Stomach (tissue), 9 donors: ENCODE measurements around the gene ANKRD28. TPM values are rescaled to one million over a fixed set of nuclear protein-coding genes. Genes with fewer than 3 reads are reported as not detected.

Experiments used
- DNase-seq, 2 donors: peaks; one replicate each; pipeline versions ENCODE4 v3.0.0 to v3.0.0-alpha.2; 2013 to 2019
- H3K27ac ChIP-seq, 5 donors: fragments of 200-600 bp in 4 of 5; sonication (generic) in 4 of 5; one replicate each; pipeline ENCODE4 v1.5.1; 2013 to 2019; ENCODE audit warnings: mild to moderate bottlenecking in 1 of 5, moderate library complexity in 1 of 5
- H3K27me3 ChIP-seq, 3 donors: fragments of 200-600 bp; sonication (generic); one replicate each; pipeline ENCODE4 v1.5.1; 2017 to 2019; ENCODE audit warnings: mixed run types in 1 of 3
- H3K36me3 ChIP-seq, 4 donors: fragments of 200-600 bp; sonication (generic); 1 replicate in 3 of 4; 2 replicates in 1 of 4; pipeline ENCODE4 v1.5.1; 2016 to 2019
- H3K4me1 ChIP-seq, 4 donors: fragments of 200-600 bp; sonication (generic); one replicate each; pipeline ENCODE4 v1.5.1; 2016 to 2019
- H3K4me3 ChIP-seq, 4 donors: fragments of 200-600 bp; sonication (generic) in 3 of 4; one replicate each; pipeline ENCODE4 v1.5.1; 2016 to 2019; ENCODE audit warnings: mild to moderate bottlenecking in 1 of 4
- H3K9me3 ChIP-seq, 4 donors: fragments of 200-600 bp; sonication (generic); one replicate each; pipeline ENCODE4 v1.5.1; 2016 to 2019
- EP300 ChIP-seq: sonication (generic); formaldehyde crosslinking; IDR thresholded peaks from one replicate; pipeline ENCODE4 v1.6.1; 2017; ENCODE audit warnings: antibody characterized with exemption
- POLR2A ChIP-seq, 4 donors: fragments of 450-650 bp; IDR thresholded peaks; one replicate each; pipeline ENCODE4 v1.6.1; 2016; ENCODE audit warnings: antibody characterized with exemption in 4 of 4, control low read depth in 2 of 4, mild to moderate bottlenecking in 1 of 4, moderate library complexity in 1 of 4
- POLR2AphosphoS5 ChIP-seq, 3 donors: sonication (generic); formaldehyde crosslinking; IDR thresholded peaks; one replicate each; pipeline ENCODE4 v1.6.1; 2016; ENCODE audit warnings: antibody characterized with exemption in 3 of 3
- WGBS, 5 donors: extraction: QIAGEN DNeasy Blood & Tissue Kit in 3 of 5; methylation state at CpG; one replicate each; pipeline versions ENCODE4 v1.1.5 to v1.1.7; 2013 to 2018; 5-methylcytosine and 5-hydroxymethylcytosine counted together
- intact Hi-C: fragments of 100-400 bp; cut with DNase I; formaldehyde crosslinking; loops from one replicate; pipeline ENCODE4 v1.15.1; 2023; ENCODE audit warnings: low total_unique reads
- polyA plus RNA-seq, 3 donors: library from polyadenylated mRNA; stranded (reverse); fragments of 200-250 nt; gene quantifications; one replicate each; pipeline ENCODE4 v1.2.3, GENCODE V29; 2013
- total RNA-seq, 5 donors: library from RNA; depleted of rRNA; stranded (reverse); fragments of >200 nt; gene quantifications; one replicate each; pipeline versions ENCODE4 v1.1.0 to v1.2.3, GENCODE V29; 2014 to 2016
- TF ChIP-seq, protein P1 (sequence below), 7 experiments: fragments of 450-650 bp in 4 of 7; fragments of 200-600 bp in 3 of 7; sonication (generic) in 3 of 7; IDR thresholded peaks; one replicate each; pipeline ENCODE4 v1.5.1; 2016 to 2019; ENCODE audit warnings: antibody characterized with exemption in 7 of 7, control low read depth in 2 of 7, mild to moderate bottlenecking in 1 of 7
- donor health status: healthy with polysubstance abuse.
- donor health status: Bipolar disorder and iron deficiency.
- donor health status: healthy.

ANKRD28 gene
- total and polyA plus RNA-seq, 8 donors, result 6.8 to 102 (median 16.6) TPM

DNA sequence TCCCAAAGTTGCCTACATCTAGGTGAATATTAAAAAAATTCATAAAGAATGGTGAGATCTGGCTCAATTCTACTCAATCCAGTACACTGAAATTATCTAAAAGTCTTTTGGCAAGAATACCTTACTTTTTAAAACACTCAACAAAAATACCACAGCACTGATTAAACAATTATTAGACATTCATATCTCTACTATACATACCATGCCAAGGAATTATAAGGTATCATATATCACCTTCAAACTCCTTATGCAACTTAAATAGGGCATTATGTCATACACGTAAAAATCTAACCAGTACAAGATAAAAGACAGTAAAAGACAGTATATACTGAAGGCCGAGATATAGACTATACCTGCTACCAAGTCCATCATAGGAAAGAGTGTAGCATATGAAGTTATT is 6.1 kb upstream of the ANKRD28 start:
- intact Hi-C loops, result no loop called here
- H3K9me3 ChIP-seq, result no peaks in the 10 kb centered on the region
- H3K4me3 ChIP-seq, result no peak overlapping the region
- H3K36me3 ChIP-seq, result no peaks in the 10 kb centered on the region
- TF ChIP-seq POLR2AphosphoS5 (IDR thresholded peaks at IDR 0.05) (no peak), POLR2A (IDR thresholded peaks at IDR 0.05) (no peak), EP300 (no peak)
- H3K27ac ChIP-seq, result no peak overlapping the region
- DNase-seq, result no peak
- WGBS, 5 donors, result 52 to 71% (median 59%) methylated on average over 2 of the region's 2 CpGs
- no peaks in the 10 kb centered on the region for H3K27me3 ChIP-seq
- peaks cover 0 to 61% (median 27%) of the 10 kb centered on the region in 4 donors for H3K4me1 ChIP-seq

GRCh38 chr3:15801298-15801697 is 3.5 kb upstream of the ANKRD28 start:
- Histone ChIP-seq H3K27me3 (no peaks in the 10 kb centered on the region), H3K36me3 (no peaks in the 10 kb centered on the region), H3K9me3 (no peaks in the 10 kb centered on the region), H3K4me1 (peaks cover 9 to 84% (median 37%) of the 10 kb centered on the region in 4 donors), H3K27ac (peak overlapping the region in 1 of 5 donors; percentile 52), H3K4me3 (no peak overlapping the region)
- no peak for DNase-seq
- TF ChIP-seq POLR2A (IDR thresholded peaks at IDR 0.05) (no peak), EP300 (no peak), POLR2AphosphoS5 (IDR thresholded peaks at IDR 0.05) (no peak)
- TF ChIP-seq, protein P1, sequence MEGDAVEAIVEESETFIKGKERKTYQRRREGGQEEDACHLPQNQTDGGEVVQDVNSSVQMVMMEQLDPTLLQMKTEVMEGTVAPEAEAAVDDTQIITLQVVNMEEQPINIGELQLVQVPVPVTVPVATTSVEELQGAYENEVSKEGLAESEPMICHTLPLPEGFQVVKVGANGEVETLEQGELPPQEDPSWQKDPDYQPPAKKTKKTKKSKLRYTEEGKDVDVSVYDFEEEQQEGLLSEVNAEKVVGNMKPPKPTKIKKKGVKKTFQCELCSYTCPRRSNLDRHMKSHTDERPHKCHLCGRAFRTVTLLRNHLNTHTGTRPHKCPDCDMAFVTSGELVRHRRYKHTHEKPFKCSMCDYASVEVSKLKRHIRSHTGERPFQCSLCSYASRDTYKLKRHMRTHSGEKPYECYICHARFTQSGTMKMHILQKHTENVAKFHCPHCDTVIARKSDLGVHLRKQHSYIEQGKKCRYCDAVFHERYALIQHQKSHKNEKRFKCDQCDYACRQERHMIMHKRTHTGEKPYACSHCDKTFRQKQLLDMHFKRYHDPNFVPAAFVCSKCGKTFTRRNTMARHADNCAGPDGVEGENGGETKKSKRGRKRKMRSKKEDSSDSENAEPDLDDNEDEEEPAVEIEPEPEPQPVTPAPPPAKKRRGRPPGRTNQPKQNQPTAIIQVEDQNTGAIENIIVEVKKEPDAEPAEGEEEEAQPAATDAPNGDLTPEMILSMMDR (IDR thresholded peaks at IDR 0.05), result no peak
- 69 to 77% (median 75%) methylated on average over 3 of the region's 3 CpGs for WGBS, 5 donors
- intact Hi-C loops, result no loop called here

DNA sequence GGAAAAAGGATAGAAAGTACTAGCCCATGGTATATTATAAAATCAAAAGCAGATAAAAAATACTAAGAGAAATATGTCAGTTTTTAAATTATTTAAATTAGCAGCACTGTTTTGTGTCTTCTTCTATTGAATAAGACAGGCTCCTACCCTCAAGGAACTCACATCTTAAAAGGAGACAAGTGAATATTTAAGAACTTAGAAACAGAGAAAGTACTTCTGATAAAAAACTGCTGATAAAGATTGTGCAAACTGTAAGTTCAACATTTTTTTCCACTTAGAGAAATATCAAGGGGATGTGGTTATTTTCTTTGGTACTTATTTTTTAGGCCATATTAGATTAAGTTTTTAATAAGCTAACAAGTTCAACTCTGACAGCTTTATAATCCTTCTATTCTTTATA is 3.0 kb upstream of the ANKRD28 start:
- H3K9me3 ChIP-seq, result no peaks in the 10 kb centered on the region
- no peak overlapping the region for H3K4me3 ChIP-seq
- H3K27me3 ChIP-seq, result no peaks in the 10 kb centered on the region
- no peak for DNase-seq
- H3K36me3 ChIP-seq, result no peaks in the 10 kb centered on the region
- intact Hi-C loops, result no loop called here
- TF ChIP-seq POLR2AphosphoS5 (IDR thresholded peaks at IDR 0.05), result no peak
- TF ChIP-seq EP300, result no peak
- TF ChIP-seq, protein P1 (IDR thresholded peaks at IDR 0.05), result no peak
- TF ChIP-seq POLR2A (IDR thresholded peaks at IDR 0.05), result no peak
- H3K27ac ChIP-seq, result peak overlapping the region in 3 of 5 donors; percentile 29 to 52 (median 47)
- H3K4me1 ChIP-seq, result peaks cover 9 to 84% (median 35%) of the 10 kb centered on the region in 4 donors

DNA sequence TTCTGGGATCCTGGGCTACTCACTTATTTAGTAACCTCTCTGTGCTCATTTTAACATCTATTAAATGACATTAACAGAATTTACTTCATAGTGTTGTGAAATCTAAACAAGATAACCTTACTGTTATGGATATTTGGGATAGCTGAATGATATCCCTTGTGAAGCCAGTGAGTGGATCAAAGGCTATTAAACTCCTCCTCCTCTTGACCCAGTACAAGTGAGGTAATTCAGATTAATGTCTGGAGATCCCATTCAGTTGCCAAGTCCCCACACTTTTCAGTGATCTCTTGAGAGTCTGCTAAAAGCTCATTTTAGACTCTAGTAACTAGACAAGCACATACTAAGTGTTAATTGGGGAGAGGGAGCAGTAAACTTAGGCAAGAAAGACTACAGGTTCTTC is 2.5 kb upstream of the ANKRD28 start:
- TF ChIP-seq POLR2A (IDR thresholded peaks at IDR 0.05) (no peak), EP300 (no peak), POLR2AphosphoS5 (IDR thresholded peaks at IDR 0.05) (no peak)
- TF ChIP-seq, protein P1 (IDR thresholded peaks at IDR 0.05), result no peak
- DNase-seq, result no peak
- peak overlapping the region in 3 of 5 donors; percentile 29 to 52 (median 47) for H3K27ac ChIP-seq
- H3K36me3 ChIP-seq, result no peaks in the 10 kb centered on the region
- intact Hi-C loops, result no loop called here
- no peaks in the 10 kb centered on the region for H3K27me3 ChIP-seq
- H3K4me3 ChIP-seq, result no peak overlapping the region
- no peaks in the 10 kb centered on the region for H3K9me3 ChIP-seq
- H3K4me1 ChIP-seq, result peaks cover 4 to 84% (median 33%) of the 10 kb centered on the region in 4 donors

GRCh38 chr3:15798533-15799245 is 910 bp upstream of the ANKRD28 start:
- intact Hi-C loops, result no loop called here

More at GRCh38 chr3:15798533-15799245, 910 bp upstream of the ANKRD28 start:
- DNase-seq, result no peak
- Histone ChIP-seq H3K9me3 (no peaks in the 10 kb centered on the region), H3K27ac (peak overlapping the region in 3 of 5 donors; percentile 88 to 89 (median 88)), H3K4me1 (peaks cover 8 to 83% (median 27%) of the 10 kb centered on the region in 4 donors), H3K4me3 (no peak overlapping the region), H3K27me3 (no peaks in the 10 kb centered on the region), H3K36me3 (no peaks in the 10 kb centered on the region)
- WGBS, 5 donors, result 30 to 48% (median 43%) methylated on average over 2 of the region's 2 CpGs
- TF ChIP-seq POLR2AphosphoS5 (IDR thresholded peaks at IDR 0.05) (no peak), POLR2A (IDR thresholded peaks at IDR 0.05) (no peak), EP300 (no peak)
- TF ChIP-seq, protein P1 (IDR thresholded peaks at IDR 0.05), result no peak
